Omental fat pad (tissue), 4 donors: ENCODE measurements around the gene ZNF33A. TPM values are rescaled to one million over a fixed set of nuclear protein-coding genes. Genes with fewer than 3 reads are reported as not detected.

ENCODE experiments used
- ATAC-seq: fragments of 150-250 bp; one replicate; pipeline ENCODE4 v1.9.1; 2016; ENCODE audit warnings: mild to moderate bottlenecking, moderate library complexity; ENCODE audit not compliant: low FRiP score
- DNase-seq: peaks from one replicate; pipeline ENCODE4 v3.0.0-alpha.2; 2019; ENCODE audit warnings: low spot score
- CTCF ChIP-seq, 3 donors: fragments of 450-650 bp; IDR thresholded peaks; one replicate each; pipeline ENCODE4 v1.5.1; 2016 to 2017; ENCODE audit warnings: antibody characterized with exemption in 3 of 3, mild to moderate bottlenecking in 3 of 3, moderate library complexity in 2 of 3
- total RNA-seq, 4 donors: library from RNA; depleted of rRNA; stranded (reverse); fragments of >200 nt; gene quantifications; one replicate each; pipeline ENCODE4 v1.1.0, GENCODE V29; 2016

ZNF33A gene
- total RNA-seq = 10 to 100 TPM; 17.2 to 27.7 (median 22.2) TPM

- ATAC-seq (peak; percentile 98), DNase-seq (peak; percentile 52)
Measured at GRCh38 chr10:38010119-38010903, at the start of gene ZNF33A. Gene ZNF33A, plus strand, starts transcription at chr10:38010675. Its CDS starts 1,667 bp downstream, at chr10:38012342.

GRCh38 chr10:37965006-37965405 lies 45.5 kb upstream of the ZNF33A start:
- DNase-seq (no peak), ATAC-seq (no peak)
- no peak for TF ChIP-seq CTCF (IDR thresholded peaks at IDR 0.05)

More at GRCh38 chr10:38010119-38010903, at the start of gene ZNF33A:
- TF ChIP-seq CTCF (IDR thresholded peaks at IDR 0.05) = no peak

GRCh38 chr10:37972396-37972795 lies 38.1 kb upstream of the ZNF33A start:
- no peak for TF ChIP-seq CTCF (IDR thresholded peaks at IDR 0.05)
- no peak for ATAC-seq
- no peak for DNase-seq

GRCh38 chr10:37975401-37975991 lies 35.0 kb upstream of the ZNF33A start:
- no peak for ATAC-seq
- no peak for DNase-seq
- TF ChIP-seq CTCF (IDR thresholded peaks at IDR 0.05) = no peak

- TF ChIP-seq CTCF (IDR thresholded peaks at IDR 0.05) = peak in 2 of 3 donors; percentile 52 to 80
- ATAC-seq (peak; percentile 99), DNase-seq (peak; percentile 94)
Measured at GRCh38 chr10:37976091-37976879, 34.2 kb upstream of the ZNF33A start, which contains the start of gene ZNF25. Gene ZNF25, minus strand, starts transcription at chr10:37976647. Its CDS starts 4,925 bp downstream, at chr10:37971722.

- TF ChIP-seq CTCF (IDR thresholded peaks at IDR 0.05) = no peak
- ATAC-seq = no peak
- no peak for DNase-seq
Measured at GRCh38 chr10:37976880-37977203, 33.6 kb upstream of the ZNF33A start.
